A549 (cell line): Measurements from ENCODE around the gene MCTP2. TPM values are rescaled to one million over a fixed set of nuclear protein-coding genes. Genes with fewer than 3 reads are reported as not detected.

Source experiments
- ATAC-seq, 2 experiments: fragments of 200-7000 bp in 1 of 2; fragments of >200 bp in 1 of 2; cut with Nextera tagmentation in 1 of 2; cut with Tn5 transposase in 1 of 2; 3 replicates each; pipeline versions ENCODE4 v1.8.0 to v1.9.1; 2018 to 2020; ENCODE audit warnings: mild to moderate bottlenecking in 1 of 2, moderate library complexity in 1 of 2
- CTCF ChIA-PET: fragments of 300-600 bp; sonication (Branson Sonifier 250); formaldehyde crosslinking; extraction: SDS; loops from one replicate; lab custom pipeline; 2021; ENCODE audit warnings: antibody characterized with exemption, inconsistent platforms; lab: Yijun Ruan, JAX
- POLR2A ChIA-PET: fragments of 350-600 bp; formaldehyde crosslinking; extraction: SDS; loops from one replicate; lab custom pipeline; 2021; ENCODE audit warnings: antibody characterized with exemption, inconsistent platforms; lab: Yijun Ruan, JAX
- DNase-seq, 2 experiments: peaks; one replicate each; pipeline versions ENCODE4 v3.0.0 to v3.0.0-alpha.2; 2011 to 2016; ENCODE audit warnings: low read depth in 1 of 2, low spot score in 1 of 2
- FAIRE-seq: peaks from 2 replicates; lab custom pipeline; 2011; peaks lifted over from hg19 to GRCh38; lab: Jason Lieb, UNC
- H3K27ac ChIP-seq, 2 experiments: fragments of >200 bp; sonication (Bioruptor Twin); formaldehyde crosslinking; 3 replicates each; pipeline ENCODE4 v1.5.1; 2016 to 2017
- H3K4me1 ChIP-seq: fragments of >200 bp; sonication (Bioruptor Twin); formaldehyde crosslinking; 3 replicates; pipeline ENCODE4 v1.6.1; 2016
- H3K4me2 ChIP-seq: fragments of >200 bp; sonication (Bioruptor Twin); formaldehyde crosslinking; 3 replicates; pipeline ENCODE4 v1.6.1; 2016
- H3K4me3 ChIP-seq: fragments of >200 bp; sonication (Bioruptor Twin); formaldehyde crosslinking; 3 replicates; pipeline ENCODE4 v1.5.1; 2016
- H3K9me3 ChIP-seq: fragments of >200 bp; sonication (Bioruptor Twin); formaldehyde crosslinking; 3 replicates; pipeline ENCODE4 v1.6.1; 2016
- ATOH8 ChIP-seq: fragments of 250-450 bp; sonication (Bioruptor Pico); IDR thresholded peaks from 2 replicates; pipeline ENCODE4 v1.5.0; 2020; ENCODE audit warnings: low read depth, mild to moderate bottlenecking, moderate library complexity
- BHLHE40 ChIP-seq: IDR thresholded peaks from 2 replicates; pipeline ENCODE4 v1.6.1; 2012; ENCODE audit warnings: low read depth, low read length, inconsistent platforms
- CBX8 ChIP-seq: fragments of 200-600 bp; sonication (generic); IDR thresholded peaks from 2 replicates; pipeline ENCODE4 v1.6.1; 2016
- CEBPB ChIP-seq, 2 experiments: fragments of >200 bp in 1 of 2; sonication (Bioruptor Twin) in 1 of 2; formaldehyde crosslinking in 1 of 2; IDR thresholded peaks; 2 replicates each; pipeline ENCODE4 v1.6.1; 2012 to 2016
- CHD2 ChIP-seq: fragments of 150-350 bp; IDR thresholded peaks from 2 replicates; pipeline ENCODE4 v1.6.1; 2014; ENCODE audit warnings: low read length; ENCODE audit not compliant: partially characterized antibody
- CHD4 ChIP-seq: fragments of 200-600 bp; sonication (generic); IDR thresholded peaks from 2 replicates; pipeline ENCODE4 v1.6.1; 2016; ENCODE audit warnings: antibody characterized with exemption, mild to moderate bottlenecking, borderline replicate concordance
- EP300 ChIP-seq, 2 experiments: fragments of >200 bp; sonication (Bioruptor Twin); formaldehyde crosslinking; IDR thresholded peaks; 2 replicates in 1 of 2; 3 replicates in 1 of 2; pipeline ENCODE4 v1.6.1; 2016 to 2017
- ESRRA ChIP-seq: fragments of 150-350 bp; IDR thresholded peaks from 2 replicates; pipeline ENCODE4 v1.6.1; 2014; ENCODE audit warnings: mild to moderate bottlenecking, low read length, borderline replicate concordance
- FOSB ChIP-seq: fragments of 250-450 bp; sonication (Bioruptor Pico); IDR thresholded peaks from 2 replicates; pipeline ENCODE4 v1.5.0; 2020; ENCODE audit warnings: mild to moderate bottlenecking, moderate library complexity
- HDAC2 ChIP-seq: fragments of 200-600 bp; sonication (generic); IDR thresholded peaks from 2 replicates; pipeline ENCODE4 v1.6.1; 2016
- HMGXB4 ChIP-seq: fragments of 250-450 bp; sonication (Bioruptor Pico); IDR thresholded peaks from 2 replicates; pipeline ENCODE4 v1.5.0; 2021; ENCODE audit warnings: mild to moderate bottlenecking, moderate library complexity, borderline replicate concordance
- HOXB13 ChIP-seq: fragments of 250-450 bp; sonication (Bioruptor Pico); IDR thresholded peaks from 2 replicates; pipeline ENCODE4 v1.5.0; 2020; ENCODE audit warnings: low read depth, mild to moderate bottlenecking, moderate library complexity
- JUNB ChIP-seq: fragments of >200 bp; sonication (Bioruptor Twin); formaldehyde crosslinking; IDR thresholded peaks from 2 replicates; pipeline ENCODE4 v1.6.1; 2016
- KDM1A ChIP-seq: fragments of 200-600 bp; sonication (generic); IDR thresholded peaks from 2 replicates; pipeline ENCODE4 v1.6.1; 2016; ENCODE audit warnings: low read depth, mild to moderate bottlenecking
- KDM5A ChIP-seq: fragments of 200-600 bp; sonication (generic); IDR thresholded peaks from 2 replicates; pipeline ENCODE4 v1.6.1; 2016; ENCODE audit warnings: antibody characterized with exemption, mild to moderate bottlenecking
- MYC ChIP-seq: IDR thresholded peaks from 2 replicates; pipeline ENCODE4 v1.6.1; 2012; ENCODE audit warnings: mild to moderate bottlenecking, inconsistent platforms, low read length, improper control_type of control experiment, borderline replicate concordance
- NPAS2 ChIP-seq: fragments of 250-450 bp; sonication (Bioruptor Pico); IDR thresholded peaks from 2 replicates; pipeline ENCODE4 v1.8.0; 2022; ENCODE audit warnings: mild to moderate bottlenecking, moderate library complexity, borderline replicate concordance
- POLR2A ChIP-seq: IDR thresholded peaks from 2 replicates; pipeline ENCODE4 v1.6.1; 2012; ENCODE audit warnings: mild to moderate bottlenecking, low read length
- RCOR1 ChIP-seq: fragments of 150-350 bp; IDR thresholded peaks from 2 replicates; pipeline ENCODE4 v1.6.1; 2014; ENCODE audit warnings: antibody characterized with exemption, low read length, low read depth
- RFX5 ChIP-seq: fragments of 450-650 bp; IDR thresholded peaks from 2 replicates; pipeline ENCODE4 v1.7.1; 2014; ENCODE audit warnings: antibody characterized with exemption, mild to moderate bottlenecking, moderate library complexity
- RNF2 ChIP-seq: fragments of 200-600 bp; sonication (generic); IDR thresholded peaks from 2 replicates; pipeline ENCODE4 v1.6.1; 2016; ENCODE audit warnings: low read depth, mild to moderate bottlenecking, antibody characterized with exemption, moderate library complexity, borderline replicate concordance
- TP53 ChIP-seq: fragments of 250-450 bp; sonication (Bioruptor Pico); IDR thresholded peaks from 2 replicates; pipeline ENCODE4 v1.5.0; 2021; ENCODE audit warnings: mild to moderate bottlenecking, moderate library complexity
- ZC3H11A ChIP-seq: fragments of 450-650 bp; IDR thresholded peaks from 2 replicates; pipeline ENCODE4 v1.6.1; 2014; ENCODE audit warnings: antibody characterized with exemption, mild to moderate bottlenecking
- ZFP36 ChIP-seq: fragments of 450-650 bp; IDR thresholded peaks from 2 replicates; pipeline ENCODE4 v1.6.1; 2014; ENCODE audit warnings: borderline replicate concordance; ENCODE audit not compliant: partially characterized antibody
- ZNF302 ChIP-seq: fragments of 250-450 bp; sonication (Bioruptor Pico); IDR thresholded peaks from 2 replicates; pipeline ENCODE4 v1.9.0; 2021; ENCODE audit warnings: inconsistent platforms, mild to moderate bottlenecking, moderate library complexity
- WGBS: methylation state at CpG from one replicate; pipeline ENCODE4 v1.1.6; 2017; ENCODE audit errors: missing lambda C conversion rate; 5-methylcytosine and 5-hydroxymethylcytosine counted together
- polyA plus RNA-seq, 4 experiments: library from polyadenylated mRNA; depleted of rRNA in 3 of 4; stranded (reverse); fragments of >200 nt; fragmentation: RNase III in 1 of 4; extraction: RNeasy Plus Mini Kit Qiagen cat#74134 plus additional on column Dnase treatment in 1 of 4; gene quantifications; 2 replicates in 3 of 4; 3 replicates in 1 of 4; pipeline ENCODE4 v1.2.3, GENCODE V29; 2011 to 2017
- TF ChIP-seq, protein P1 (sequence below): IDR thresholded peaks from 2 replicates; pipeline ENCODE4 v1.6.1; 2012
- TF ChIP-seq, protein P2 (sequence below): fragments of >200 bp; sonication (Bioruptor Twin); formaldehyde crosslinking; IDR thresholded peaks from 3 replicates; pipeline ENCODE4 v1.6.1; 2016
- TF ChIP-seq, protein P3 (sequence below): fragments of >200 bp; sonication (Bioruptor Twin); formaldehyde crosslinking; IDR thresholded peaks from 2 replicates; pipeline ENCODE4 v1.6.1; 2016
- TF ChIP-seq, protein P4 (sequence below): fragments of >200 bp; sonication (Bioruptor Twin); formaldehyde crosslinking; IDR thresholded peaks from 3 replicates; pipeline ENCODE4 v1.5.1; 2016

The MCTP2 gene
- polyA plus RNA-seq, 2 of the 4 experiments (the other 2 are of a cell fraction) = not detected

DNA sequence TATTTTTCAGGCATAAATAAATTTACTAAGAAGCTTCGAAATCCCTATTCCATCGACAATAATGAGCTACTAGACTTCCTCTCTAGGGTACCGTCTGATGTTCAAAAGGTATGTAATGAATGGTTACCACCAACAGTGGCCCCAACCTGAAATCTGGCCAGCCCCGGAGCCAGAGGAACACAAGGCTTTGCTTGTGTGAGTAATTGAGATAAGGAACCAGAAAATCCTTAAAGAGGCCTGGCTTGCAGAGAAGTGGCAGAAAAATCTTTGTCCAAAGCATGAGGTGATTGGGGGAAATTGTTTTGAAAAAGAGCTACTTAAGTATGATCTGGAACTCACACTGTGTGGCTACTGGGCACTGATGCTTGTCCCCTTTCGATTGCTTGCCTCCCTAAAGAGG is 245.3 kb downstream of the MCTP2 start:
- ChIA-PET CTCF (no interaction called here), POLR2A (no interaction called here)
- DNase-seq = no peak
- TF ChIP-seq JUNB = no peak
- TF ChIP-seq, protein P1, sequence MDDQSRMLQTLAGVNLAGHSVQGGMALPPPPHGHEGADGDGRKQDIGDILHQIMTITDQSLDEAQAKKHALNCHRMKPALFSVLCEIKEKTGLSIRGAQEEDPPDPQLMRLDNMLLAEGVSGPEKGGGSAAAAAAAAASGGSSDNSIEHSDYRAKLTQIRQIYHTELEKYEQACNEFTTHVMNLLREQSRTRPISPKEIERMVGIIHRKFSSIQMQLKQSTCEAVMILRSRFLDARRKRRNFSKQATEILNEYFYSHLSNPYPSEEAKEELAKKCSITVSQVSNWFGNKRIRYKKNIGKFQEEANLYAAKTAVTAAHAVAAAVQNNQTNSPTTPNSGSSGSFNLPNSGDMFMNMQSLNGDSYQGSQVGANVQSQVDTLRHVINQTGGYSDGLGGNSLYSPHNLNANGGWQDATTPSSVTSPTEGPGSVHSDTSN = no peak
- TF ChIP-seq TP53 (CRISPR knock-in tag) = no peak
- TF ChIP-seq, protein P2, sequence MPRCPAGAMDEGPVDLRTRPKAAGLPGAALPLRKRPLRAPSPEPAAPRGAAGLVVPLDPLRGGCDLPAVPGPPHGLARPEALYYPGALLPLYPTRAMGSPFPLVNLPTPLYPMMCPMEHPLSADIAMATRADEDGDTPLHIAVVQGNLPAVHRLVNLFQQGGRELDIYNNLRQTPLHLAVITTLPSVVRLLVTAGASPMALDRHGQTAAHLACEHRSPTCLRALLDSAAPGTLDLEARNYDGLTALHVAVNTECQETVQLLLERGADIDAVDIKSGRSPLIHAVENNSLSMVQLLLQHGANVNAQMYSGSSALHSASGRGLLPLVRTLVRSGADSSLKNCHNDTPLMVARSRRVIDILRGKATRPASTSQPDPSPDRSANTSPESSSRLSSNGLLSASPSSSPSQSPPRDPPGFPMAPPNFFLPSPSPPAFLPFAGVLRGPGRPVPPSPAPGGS = no peak
- TF ChIP-seq BHLHE40 = no peak
- no peak for TF ChIP-seq ZC3H11A
- no peak for TF ChIP-seq CEBPB (IDR thresholded peaks at IDR 0.05)
- TF ChIP-seq ESRRA = no peak
- TF ChIP-seq FOSB (CRISPR knock-in tag) = no peak
- no peak for TF ChIP-seq KDM5A
- TF ChIP-seq NPAS2 (CRISPR knock-in tag) = no peak
- no peak for TF ChIP-seq RNF2
- no peak for TF ChIP-seq ZFP36
- no peak for TF ChIP-seq ZNF302
- TF ChIP-seq HOXB13 = no peak
- TF ChIP-seq CHD4 = no peak
- no peak overlapping the region for H3K27ac ChIP-seq
- FAIRE-seq = no peak
- no peaks in the 10 kb centered on the region; the same call in 1 of the 3 replicates for H3K9me3 ChIP-seq
- no peak overlapping the region for H3K4me2 ChIP-seq
- no peaks in the 10 kb centered on the region for H3K4me1 ChIP-seq
- no peak overlapping the region for H3K4me3 ChIP-seq
- 15% methylated on average over 5 of the region's 5 CpGs for WGBS
- ATAC-seq = no peak

DNA sequence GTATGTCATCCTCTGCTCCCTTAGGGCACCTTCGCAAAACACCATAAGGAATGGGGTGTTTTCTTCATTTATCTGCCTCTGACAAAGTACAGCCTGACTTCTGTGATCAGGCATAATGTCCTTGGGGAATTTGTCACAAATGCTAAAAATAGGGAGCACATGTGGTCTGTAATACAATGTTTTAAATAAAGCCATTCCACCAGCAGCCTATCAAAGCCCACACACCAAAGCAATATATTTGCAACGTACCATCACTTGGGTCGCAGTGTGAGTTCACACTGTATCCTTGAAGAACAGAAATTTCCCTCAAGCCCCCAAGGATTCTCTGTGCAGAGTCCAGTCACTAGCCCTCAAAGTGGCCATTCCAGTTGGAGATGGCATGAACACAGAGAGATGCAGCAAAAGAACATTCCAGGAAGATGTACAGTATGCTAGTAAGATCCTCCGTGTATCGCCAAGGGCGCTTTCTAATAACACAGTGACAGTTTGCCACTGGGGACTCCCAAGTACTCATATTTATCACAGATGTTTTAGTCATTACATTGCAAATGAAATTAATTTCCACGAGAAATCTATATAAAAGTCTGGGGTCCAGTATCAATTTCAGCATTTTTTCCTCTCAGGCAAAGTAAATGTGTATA is 246.7 kb downstream of the MCTP2 start:
- Histone ChIP-seq H3K4me2 (no peak overlapping the region), H3K4me1 (no peaks in the 10 kb centered on the region), H3K9me3 (no peaks in the 10 kb centered on the region; the same call in 1 of the 3 replicates), H3K27ac (no peak overlapping the region), H3K4me3 (no peak overlapping the region)
- ChIA-PET POLR2A (no interaction called here), CTCF (no interaction called here)
- 46% methylated on average over 7 of the region's 7 CpGs for WGBS
- ATAC-seq (no peak), DNase-seq (no peak), FAIRE-seq (no peak)
- TF ChIP-seq, protein P2 = no peak
- TF ChIP-seq, protein P3, sequence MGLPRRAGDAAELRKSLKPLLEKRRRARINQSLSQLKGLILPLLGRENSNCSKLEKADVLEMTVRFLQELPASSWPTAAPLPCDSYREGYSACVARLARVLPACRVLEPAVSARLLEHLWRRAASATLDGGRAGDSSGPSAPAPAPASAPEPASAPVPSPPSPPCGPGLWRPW = no peak
- no peak for TF ChIP-seq ATOH8 (CRISPR knock-in tag)
- TF ChIP-seq, protein P4, sequence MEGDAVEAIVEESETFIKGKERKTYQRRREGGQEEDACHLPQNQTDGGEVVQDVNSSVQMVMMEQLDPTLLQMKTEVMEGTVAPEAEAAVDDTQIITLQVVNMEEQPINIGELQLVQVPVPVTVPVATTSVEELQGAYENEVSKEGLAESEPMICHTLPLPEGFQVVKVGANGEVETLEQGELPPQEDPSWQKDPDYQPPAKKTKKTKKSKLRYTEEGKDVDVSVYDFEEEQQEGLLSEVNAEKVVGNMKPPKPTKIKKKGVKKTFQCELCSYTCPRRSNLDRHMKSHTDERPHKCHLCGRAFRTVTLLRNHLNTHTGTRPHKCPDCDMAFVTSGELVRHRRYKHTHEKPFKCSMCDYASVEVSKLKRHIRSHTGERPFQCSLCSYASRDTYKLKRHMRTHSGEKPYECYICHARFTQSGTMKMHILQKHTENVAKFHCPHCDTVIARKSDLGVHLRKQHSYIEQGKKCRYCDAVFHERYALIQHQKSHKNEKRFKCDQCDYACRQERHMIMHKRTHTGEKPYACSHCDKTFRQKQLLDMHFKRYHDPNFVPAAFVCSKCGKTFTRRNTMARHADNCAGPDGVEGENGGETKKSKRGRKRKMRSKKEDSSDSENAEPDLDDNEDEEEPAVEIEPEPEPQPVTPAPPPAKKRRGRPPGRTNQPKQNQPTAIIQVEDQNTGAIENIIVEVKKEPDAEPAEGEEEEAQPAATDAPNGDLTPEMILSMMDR = no peak
- no peak for TF ChIP-seq POLR2A
- TF ChIP-seq RFX5 = no peak
- TF ChIP-seq CBX8 = no peak
- TF ChIP-seq RCOR1 = no peak
- TF ChIP-seq, protein P1 = no peak
- no peak for TF ChIP-seq CHD2
- TF ChIP-seq HDAC2 = no peak
- no peak for TF ChIP-seq HMGXB4
- TF ChIP-seq ZFP36 = no peak
- no peak for TF ChIP-seq EP300 (IDR thresholded peaks at IDR 0.05)
- TF ChIP-seq KDM1A = no peak
- no peak for TF ChIP-seq MYC
- TF ChIP-seq CEBPB (IDR thresholded peaks at IDR 0.05) = no peak
